Stimulated activated CD8-positive, alpha-beta memory T cell treated with anti-CD3 and anti-CD28 coated beads, Interleukin-12 subunit alpha, Interleukin-12 subunit beta, amount 100 ng/mL, for 24 hours (primary cell): ENCODE results near the gene ARL2BP.
"Not testable (repeated sequence)": the region's sequence is repeated elsewhere in the genome, so short reads cannot be mapped to it uniquely, and the experiment has no call there.

ENCODE experiments used
- DNase-seq: peaks from one replicate; pipeline ENCODE4 v3.0.0-alpha.2; 2020; ENCODE audit errors: extremely low read depth

The ARL2BP gene

GRCh38 chr16:57244767-57245471 lies at the start of gene ARL2BP:
Gene ARL2BP (plus strand): TSS chr16:57245259. CDS start chr16:57245368, 109 bp downstream.
- DNase-seq, result peak; percentile 96

DNA sequence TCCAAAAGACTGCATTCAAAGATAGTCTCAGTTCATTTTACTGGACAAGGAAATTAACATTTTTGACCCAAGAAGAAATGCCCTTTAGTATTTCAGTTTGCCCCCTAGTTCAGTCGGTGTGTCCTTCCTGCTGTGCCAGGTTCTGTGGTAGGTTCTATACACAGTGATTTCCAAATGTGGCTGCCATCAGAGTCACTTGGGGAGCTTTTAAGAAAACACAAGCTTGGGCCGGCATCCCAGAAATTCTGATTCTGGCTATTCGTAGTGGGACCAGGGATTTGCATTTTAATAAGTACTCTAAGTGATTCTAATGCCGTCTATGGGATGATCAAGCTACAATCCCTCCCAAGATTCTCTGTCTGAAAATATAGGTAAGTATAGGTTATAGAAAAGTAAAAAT lies 48.8 kb upstream of the ARL2BP start:
- DNase-seq, result no peak

GRCh38 chr16:57196753-57197152 lies 48.3 kb upstream of the ARL2BP start:
- no peak for DNase-seq

DNA sequence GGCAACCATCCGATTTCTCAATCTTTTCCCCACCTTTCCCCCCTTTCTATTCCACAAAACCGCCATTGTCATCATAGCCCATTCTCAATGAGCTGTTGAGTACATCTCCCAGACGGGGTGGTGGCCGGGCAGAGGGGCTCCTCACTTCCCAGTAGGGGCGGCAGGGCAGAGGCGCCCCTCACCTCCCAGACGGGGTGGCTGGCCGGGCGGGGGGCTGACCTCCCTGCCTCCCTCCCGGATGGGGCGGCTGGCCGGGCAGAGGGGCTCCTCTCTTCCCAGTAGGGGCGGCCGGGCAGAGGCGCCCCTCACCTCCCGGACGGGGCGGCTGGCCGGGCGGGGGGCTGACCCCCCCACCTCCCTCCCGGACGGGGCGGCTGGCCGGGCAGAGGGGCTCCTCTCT lies 44.7 kb upstream of the ARL2BP start:
- not testable (repeated sequence) for DNase-seq

DNA sequence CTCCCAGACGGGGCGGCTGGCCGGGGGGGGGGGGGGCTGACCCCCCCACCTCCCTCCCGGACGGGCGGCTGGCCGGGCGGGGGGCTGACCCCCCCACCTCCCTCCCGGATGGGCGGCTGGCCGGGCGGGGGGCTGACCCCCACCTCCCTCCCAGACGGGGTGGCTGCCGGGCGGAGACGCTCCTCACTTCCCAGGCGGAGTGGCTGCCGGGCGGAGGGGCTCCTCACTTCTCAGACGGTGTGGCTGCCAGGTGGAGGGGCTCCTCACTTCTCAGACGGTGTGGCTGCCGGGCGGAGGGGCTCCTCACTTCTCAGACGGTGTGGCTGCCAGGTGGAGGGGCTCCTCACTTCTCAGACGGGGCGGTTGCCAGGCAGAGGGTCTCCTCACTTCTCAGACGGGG lies 44.1 kb upstream of the ARL2BP start:
- DNase-seq, result not testable (repeated sequence)

DNA sequence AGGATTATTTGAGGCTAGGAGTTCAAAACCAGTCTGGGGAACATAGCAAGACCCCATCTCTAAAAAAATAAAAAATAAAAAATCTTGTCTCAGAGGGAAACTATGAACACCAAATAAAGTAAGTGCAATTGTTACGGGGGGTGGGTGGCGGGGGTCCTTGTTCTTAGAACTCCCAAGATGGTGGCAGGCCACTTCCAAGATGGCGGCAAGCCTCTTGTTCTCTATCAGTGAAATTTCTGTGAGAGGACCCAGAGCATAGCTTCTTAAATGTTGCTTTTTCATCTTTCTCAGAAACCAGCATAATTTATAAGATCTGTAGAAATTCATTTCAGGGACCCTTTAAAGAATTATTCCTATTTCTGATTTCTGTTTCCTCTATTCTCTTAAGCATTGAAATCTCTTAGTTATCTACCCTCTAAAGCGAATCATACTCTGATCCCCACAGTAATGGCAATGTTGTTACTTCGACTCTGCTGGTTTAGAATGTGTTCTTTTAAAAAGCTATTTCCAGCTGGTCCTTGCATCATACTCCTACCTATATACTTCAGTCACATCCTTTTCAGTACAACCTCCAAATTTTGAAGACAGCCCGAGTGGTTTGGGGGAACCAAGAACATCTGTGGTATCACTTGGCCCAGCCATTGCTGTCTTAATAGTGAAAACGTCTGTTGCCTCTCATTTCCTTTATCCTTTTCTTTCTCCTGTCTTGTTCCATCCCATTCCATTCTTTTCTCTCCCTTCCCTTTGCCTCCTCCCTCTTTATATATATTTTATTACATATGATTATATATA lies 42.8 kb upstream of the ARL2BP start:
- no peak for DNase-seq

- no peak for DNase-seq
Measured at GRCh38 chr16:57203451-57203850, 41.6 kb upstream of the ARL2BP start.

- DNase-seq, result no peak
Measured at GRCh38 chr16:57204675-57205074, 40.4 kb upstream of the ARL2BP start.

- DNase-seq, result no peak
Measured at GRCh38 chr16:57208926-57209325, 36.1 kb upstream of the ARL2BP start.

DNA sequence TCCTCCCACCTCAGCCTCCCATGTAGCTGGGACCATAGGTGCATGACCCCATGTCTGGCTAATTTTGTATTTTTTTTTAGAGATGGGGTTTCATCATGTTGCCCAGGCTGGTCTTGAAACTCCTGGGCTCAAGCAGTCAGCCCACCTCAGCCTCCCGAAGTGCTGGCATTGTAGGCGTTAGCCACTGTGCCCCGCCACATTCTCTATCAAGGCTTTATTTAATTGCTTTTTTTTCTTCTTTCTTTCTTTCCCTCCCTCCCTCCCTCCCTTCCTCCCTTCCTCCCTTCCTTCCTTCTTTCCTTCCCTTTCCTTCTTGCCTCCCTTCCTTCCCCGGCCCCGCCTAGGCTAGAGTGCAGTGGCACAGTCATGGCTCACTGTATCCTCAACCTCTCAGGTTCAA lies 35.3 kb upstream of the ARL2BP start:
- DNase-seq, result no peak

DNA sequence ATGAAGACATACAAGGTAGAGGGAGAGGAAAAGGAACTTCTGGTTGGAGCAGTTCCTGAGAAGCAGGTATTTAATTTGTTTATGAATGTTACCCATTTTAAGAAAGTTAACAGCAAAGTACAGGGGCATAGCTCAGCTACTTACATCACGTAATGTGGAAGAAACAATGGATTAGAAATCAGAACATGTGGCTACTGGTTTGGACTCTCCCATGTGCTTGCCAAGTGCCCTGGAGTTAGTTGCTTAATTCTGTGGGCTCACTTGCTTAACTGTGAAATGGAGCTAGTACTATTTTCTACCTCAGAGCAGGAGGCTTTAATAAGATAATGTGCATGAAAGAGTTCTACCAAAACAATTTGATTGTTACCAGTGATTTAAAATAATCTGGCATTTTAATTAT lies 31.6 kb upstream of the ARL2BP start:
- DNase-seq, result no peak

DNA sequence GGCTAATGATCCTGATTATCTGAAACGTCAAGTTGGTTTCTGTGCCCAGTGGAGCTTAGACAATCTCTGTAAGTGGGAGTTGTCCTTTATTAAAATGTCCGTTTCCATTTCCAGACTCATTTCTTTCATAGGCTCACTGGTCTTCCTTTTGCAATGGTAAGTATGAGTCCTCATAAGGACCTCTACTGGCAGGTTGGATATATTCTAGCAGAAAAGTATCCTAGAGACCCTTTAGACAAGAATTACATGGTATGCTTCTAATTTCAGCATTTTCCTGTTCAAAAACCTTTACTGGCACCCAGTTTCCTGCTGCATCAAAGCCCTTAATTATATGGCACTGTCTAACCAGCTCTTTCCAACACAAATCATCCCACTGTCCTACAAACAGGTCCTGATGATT lies 28.1 kb upstream of the ARL2BP start:
- DNase-seq, result no peak

DNA sequence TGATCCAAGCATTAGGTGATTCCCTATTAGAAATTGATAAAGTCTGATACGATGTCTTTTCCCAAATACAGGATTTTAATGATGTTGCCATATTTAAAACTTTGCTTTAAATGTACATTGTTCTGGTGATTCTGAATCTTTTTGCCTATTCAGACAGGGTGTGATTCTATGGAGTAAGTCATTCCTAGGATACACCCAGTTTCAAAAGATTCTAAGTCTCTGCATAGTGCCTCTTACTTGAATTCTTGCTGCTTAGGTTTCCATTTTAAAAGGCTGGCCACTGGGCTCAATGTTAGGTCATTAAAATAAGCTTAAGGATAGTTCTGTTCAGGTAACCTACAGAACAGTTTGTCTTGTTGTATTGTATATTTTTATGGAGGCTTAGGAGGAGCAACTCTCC lies 22.0 kb upstream of the ARL2BP start:
- DNase-seq, result no peak

DNA sequence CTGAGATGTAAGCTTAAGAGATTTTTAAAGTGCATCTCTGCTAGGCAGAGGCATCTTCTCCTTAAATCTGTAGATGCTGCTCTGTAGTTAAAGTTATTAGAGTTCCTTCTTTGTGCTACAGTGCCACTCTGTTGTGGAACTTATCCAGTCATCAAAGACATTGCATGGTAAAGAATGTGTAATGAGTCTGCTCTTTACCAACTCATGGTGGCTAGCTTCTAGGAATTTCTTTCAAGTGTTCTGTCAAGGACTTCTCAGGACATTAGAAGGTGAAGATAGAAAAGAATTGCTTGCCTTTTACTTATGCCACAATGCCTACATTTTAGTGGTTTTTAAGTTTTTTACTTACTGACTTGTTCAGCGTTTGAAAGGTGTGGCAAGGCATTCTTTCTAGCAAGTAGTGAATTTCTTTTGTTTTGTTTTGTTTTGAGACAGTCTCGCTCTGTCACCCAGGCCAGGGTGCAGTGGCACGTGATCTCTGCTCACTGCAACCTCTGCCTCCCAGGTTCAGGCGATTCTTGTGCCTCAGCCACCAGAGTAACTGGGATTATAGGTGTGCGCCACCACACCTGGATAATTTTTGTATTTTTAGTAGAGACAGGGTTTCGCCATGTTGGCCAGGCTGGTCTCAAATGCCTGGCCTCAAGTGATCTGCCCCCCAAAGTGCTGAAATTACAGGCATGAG lies 20.3 kb upstream of the ARL2BP start:
- DNase-seq, result no peak

DNA sequence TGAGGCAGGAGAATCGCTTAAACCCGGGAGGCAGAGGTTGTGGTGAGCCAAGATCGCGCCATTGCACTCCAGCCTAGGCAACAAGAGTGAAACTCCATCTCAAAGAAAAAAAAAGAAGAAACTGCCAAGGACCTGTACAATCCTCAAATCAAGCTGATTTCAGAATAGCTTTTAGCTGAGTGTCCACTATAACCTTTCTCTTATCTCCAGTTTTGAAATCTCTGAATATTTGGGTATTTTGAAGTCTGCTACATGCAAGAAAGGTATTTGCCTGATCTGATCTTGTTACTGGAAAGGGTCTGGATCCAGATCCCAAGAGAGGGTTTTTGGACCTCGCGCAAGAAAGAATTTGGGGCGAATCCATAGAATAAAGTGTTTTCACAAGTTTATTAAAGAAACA lies 19.1 kb upstream of the ARL2BP start:
- no peak for DNase-seq

GRCh38 chr16:57226701-57227621 lies 18.1 kb upstream of the ARL2BP start:
- DNase-seq, result no peak

- no peak for DNase-seq
Measured at GRCh38 chr16:57229079-57229478, 16.0 kb upstream of the ARL2BP start.

GRCh38 chr16:57231821-57232350 lies 13.2 kb upstream of the ARL2BP start:
- no peak for DNase-seq

- no peak for DNase-seq
Measured at GRCh38 chr16:57233944-57234706, 10.9 kb upstream of the ARL2BP start.

- no peak for DNase-seq
Measured at GRCh38 chr16:57234707-57235092, 10.4 kb upstream of the ARL2BP start.
